SK-MEL-5 (cell line): ENCODE measurements around the gene LGR4. TPM values are rescaled to one million over a fixed set of nuclear protein-coding genes. Genes with fewer than 3 reads are reported as not detected.
A peak's percentile ranks its signal among the peaks of the same experiment; 100 is the strongest.

ENCODE experiments used
- DNase-seq: peaks from one replicate; pipeline ENCODE4 v3.0.0-alpha.2; 2016; ENCODE audit warnings: low read depth, low spot score
- in situ Hi-C: cut with HindIII; loops from 2 replicates; pipeline ENCODE4 v1.10.0; 2016; ENCODE audit warnings: low sequenced_read_pairs, high pct_unique_total_duplicates, low pct_unique_long_range_greater_than_20kb
- total RNA-seq: library from RNA; depleted of rRNA; stranded (reverse); fragments of >200 nt; shearing (Covaris generic); gene quantifications from 2 replicates; pipeline ENCODE4 v1.2.3, GENCODE V29; 2014

The LGR4 gene
- total RNA-seq, 1 experiment from 2014 or later: 10.2 TPM

- in situ Hi-C loops: no loop called here
- no peak for DNase-seq
These were observed 76.2 kb downstream of the LGR4 start for GRCh38 chr11:27396259-27396839.

GRCh38 chr11:27395556-27396258 lies 76.9 kb downstream of the LGR4 start:
- no peak for DNase-seq
- in situ Hi-C loops: no loop called here

GRCh38 chr11:27394781-27395228 lies 77.8 kb downstream of the LGR4 start:
- no peak for DNase-seq

GRCh38 chr11:27392278-27393114 lies 80.1 kb downstream of the LGR4 start:
- in situ Hi-C loops: no loop called here
- DNase-seq: no peak

More at GRCh38 chr11:27394781-27395228, 77.8 kb downstream of the LGR4 start:
- in situ Hi-C loops: no loop called here

GRCh38 chr11:27391331-27392015 lies 81.1 kb downstream of the LGR4 start:
- in situ Hi-C loops: no loop called here
- peak; percentile 1 for DNase-seq

GRCh38 chr11:27390318-27391295 lies 82.0 kb downstream of the LGR4 start:
- in situ Hi-C loops: no loop called here
- DNase-seq: peak; percentile 59

GRCh38 chr11:27388869-27389268 lies 83.7 kb downstream of the LGR4 start:
- peak; percentile 5 for DNase-seq
- in situ Hi-C loops: no loop called here

- DNase-seq: no peak
- in situ Hi-C loops: no loop called here
These were observed 84.6 kb downstream of the LGR4 start for GRCh38 chr11:27388001-27388400.

GRCh38 chr11:27387362-27387761 lies 85.2 kb downstream of the LGR4 start:
- in situ Hi-C loops: no loop called here
- DNase-seq: no peak

GRCh38 chr11:27386181-27386845 lies 86.3 kb downstream of the LGR4 start:
- DNase-seq: no peak
- in situ Hi-C loops: no loop called here

- in situ Hi-C loops: no loop called here
- DNase-seq: no peak
These were observed 87.3 kb downstream of the LGR4 start for GRCh38 chr11:27385245-27385644.

GRCh38 chr11:27384227-27384626 lies 88.4 kb downstream of the LGR4 start:
- in situ Hi-C loops: no loop called here
- DNase-seq: no peak

GRCh38 chr11:27383645-27384044 lies 88.9 kb downstream of the LGR4 start:
- in situ Hi-C loops: no loop called here
- no peak for DNase-seq

- in situ Hi-C loops: no loop called here
- no peak for DNase-seq
These were observed 91.3 kb downstream of the LGR4 start for GRCh38 chr11:27381238-27381666.

GRCh38 chr11:27380771-27381170 lies 91.8 kb downstream of the LGR4 start:
- no peak for DNase-seq
- in situ Hi-C loops: no loop called here

GRCh38 chr11:27379449-27379848 lies 93.1 kb downstream of the LGR4 start:
- in situ Hi-C loops: no loop called here
- no peak for DNase-seq
